GM19328 (cell line): ENCODE results near the gene TRIP13.

Experiments used
- ATAC-seq: cut with Tn5 transposase; IDR thresholded peaks from one replicate; pipeline ENCODE4 v1.9.1; 2021; ENCODE audit warnings: mild to moderate bottlenecking, moderate library complexity; ENCODE audit not compliant: unreplicated experiment

TRIP13 gene

GRCh38 chr5:949815-950560, 57.3 kb downstream of the TRIP13 start:
- ATAC-seq = no peak

- no peak for ATAC-seq
Measured at GRCh38 chr5:951940-952596, 59.4 kb downstream of the TRIP13 start.

GRCh38 chr5:952597-953271, 60.0 kb downstream of the TRIP13 start:
- no peak for ATAC-seq

- ATAC-seq = no peak
Measured at GRCh38 chr5:953535-954449, 61.1 kb downstream of the TRIP13 start.

- no peak for ATAC-seq
Measured at GRCh38 chr5:955886-956761, 63.4 kb downstream of the TRIP13 start.

GRCh38 chr5:956941-957747, 64.5 kb downstream of the TRIP13 start:
- no peak for ATAC-seq

- no peak for ATAC-seq
Measured at GRCh38 chr5:957748-958485, 65.2 kb downstream of the TRIP13 start.

- ATAC-seq = no peak
Measured at GRCh38 chr5:958701-959571, 66.3 kb downstream of the TRIP13 start.

- no peak for ATAC-seq
Measured at GRCh38 chr5:959581-960531, 67.2 kb downstream of the TRIP13 start.

GRCh38 chr5:960551-960950, 67.9 kb downstream of the TRIP13 start:
- ATAC-seq = no peak

- ATAC-seq = no peak
Measured at GRCh38 chr5:961002-961710, 68.5 kb downstream of the TRIP13 start.

- no peak for ATAC-seq
Measured at GRCh38 chr5:961711-962240, 69.1 kb downstream of the TRIP13 start.

- ATAC-seq = no peak
Measured at GRCh38 chr5:962386-962785, 69.7 kb downstream of the TRIP13 start.

GRCh38 chr5:962801-963200, 70.1 kb downstream of the TRIP13 start:
- no peak for ATAC-seq

- no peak for ATAC-seq
Measured at GRCh38 chr5:963310-963672, 70.6 kb downstream of the TRIP13 start.
